ENCODE measurements around the gene FRMD4B.

- TF ChIP-seq EZH2 (IDR thresholded peaks at IDR 0.05): no peak
- TF ChIP-seq POLR2AphosphoS5 (IDR thresholded peaks at IDR 0.05; ENCODE audit: borderline replicate concordance, low read depth, low read length): no peak
Observed at GRCh38 chr3:69199942-69200341, 185.9 kb downstream of the FRMD4B start.

All from SK-N-MC (cell line).